Left lung (tissue), 10 donors: ENCODE data around the gene DDX59. TPM values are rescaled to one million over a fixed set of nuclear protein-coding genes. Genes with fewer than 3 reads are reported as not detected.

Experiments used
- ATAC-seq: fragments of 200-7000 bp; cut with Tn5 transposase; one replicate; pipeline ENCODE4 v1.9.1; 2020; ENCODE audit warnings: moderate library complexity
- DNase-seq, 4 donors: peaks; one replicate each; pipeline ENCODE4 v3.0.0-alpha.2; 2013 to 2020
- H3K27ac ChIP-seq, 2 donors: fragments of 200-600 bp; sonication (generic) in 1 of 2; one replicate each; pipeline versions ENCODE4 v1.5.0 to v1.8.0; 2020 to 2021
- H3K27me3 ChIP-seq, 2 donors: fragments of 200-600 bp; sonication (generic) in 1 of 2; one replicate each; pipeline versions ENCODE4 v1.5.0 to v1.8.0; 2020 to 2021
- H3K36me3 ChIP-seq, 2 donors: fragments of 200-600 bp; sonication (generic) in 1 of 2; one replicate each; pipeline versions ENCODE4 v1.5.0 to v1.8.0; 2020 to 2021
- H3K4me1 ChIP-seq, 2 donors: fragments of 200-600 bp; one replicate each; pipeline ENCODE4 v1.8.0; 2021
- H3K4me3 ChIP-seq, 2 donors: fragments of 200-600 bp; sonication (generic) in 1 of 2; one replicate each; pipeline versions ENCODE4 v1.5.0 to v1.8.0; 2020 to 2021; ENCODE audit warnings: mild to moderate bottlenecking in 1 of 2
- H3K9me3 ChIP-seq, 2 donors: fragments of 200-600 bp; sonication (generic) in 1 of 2; one replicate each; pipeline versions ENCODE4 v1.5.0 to v1.8.0; 2020 to 2021
- intact Hi-C, 2 donors: fragments of 100-400 bp; cut with DNase I; formaldehyde crosslinking; loops; one replicate each; pipeline versions ENCODE4 v1.11.2 to v1.14.2; 2022
- polyA plus RNA-seq, 6 donors: library from polyadenylated mRNA; unstranded; fragments of 120-200 nt; gene quantifications; one replicate each; pipeline ENCODE4 v1.2.1, GENCODE V29; 2013; ENCODE audit not compliant: insufficient read length in 6 of 6
- total RNA-seq, 2 donors: library from RNA; stranded (reverse); fragmentation: NEBNext Ultra II Directional; extraction: Animal tissue kit (Norgen Biotek cat#: 25700); gene quantifications; one replicate each; pipeline ENCODE4 v1.2.1, GENCODE V29; 2021
- TF ChIP-seq, protein P1 (sequence below), 2 donors: fragments of 200-600 bp; sonication (generic) in 1 of 2; IDR thresholded peaks; one replicate each; pipeline versions ENCODE4 v1.5.0 to v1.8.0; 2021; ENCODE audit warnings: antibody characterized with exemption in 2 of 2
- donor health status: DM: no; HTN: yes; CAD: no.
- donor health status: DM: no; HTN: no; CAD: no.

Gene DDX59
- total and polyA plus RNA-seq, 8 donors, result 15.4 to 36.4 (median 31.3) TPM

DNA sequence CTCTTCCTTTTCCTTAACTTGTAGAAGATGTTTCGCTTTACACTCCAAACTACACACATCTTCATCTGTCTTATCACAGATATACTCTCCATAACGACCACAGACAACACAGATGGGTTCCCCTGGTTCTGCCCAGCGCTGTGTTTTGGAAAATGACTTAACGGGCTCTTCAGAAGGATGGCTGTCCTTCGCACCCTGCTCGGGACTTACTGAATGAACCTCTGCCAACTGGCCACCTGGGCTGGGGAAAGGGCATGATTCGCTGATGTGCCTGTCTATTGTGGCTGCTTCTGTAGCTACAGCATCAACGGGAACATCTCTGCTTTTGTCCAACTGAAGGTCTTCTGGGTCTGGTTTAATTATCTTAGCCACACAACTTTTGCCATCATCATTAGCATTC lies 3.4 kb downstream of the DDX59 start:
- intact Hi-C loops, result no loop called here
- Histone ChIP-seq H3K36me3 (peaks cover 2 to 47% of the 10 kb centered on the region in 2 donors), H3K4me3 (no peak overlapping the region), H3K27ac (peak overlapping the region in 1 of 2 donors; percentile 45), H3K4me1 (peaks cover 0 to 39% of the 10 kb centered on the region in 2 donors), H3K9me3 (no peaks in the 10 kb centered on the region), H3K27me3 (no peaks in the 10 kb centered on the region)
- no peak for ATAC-seq
- TF ChIP-seq, protein P1, sequence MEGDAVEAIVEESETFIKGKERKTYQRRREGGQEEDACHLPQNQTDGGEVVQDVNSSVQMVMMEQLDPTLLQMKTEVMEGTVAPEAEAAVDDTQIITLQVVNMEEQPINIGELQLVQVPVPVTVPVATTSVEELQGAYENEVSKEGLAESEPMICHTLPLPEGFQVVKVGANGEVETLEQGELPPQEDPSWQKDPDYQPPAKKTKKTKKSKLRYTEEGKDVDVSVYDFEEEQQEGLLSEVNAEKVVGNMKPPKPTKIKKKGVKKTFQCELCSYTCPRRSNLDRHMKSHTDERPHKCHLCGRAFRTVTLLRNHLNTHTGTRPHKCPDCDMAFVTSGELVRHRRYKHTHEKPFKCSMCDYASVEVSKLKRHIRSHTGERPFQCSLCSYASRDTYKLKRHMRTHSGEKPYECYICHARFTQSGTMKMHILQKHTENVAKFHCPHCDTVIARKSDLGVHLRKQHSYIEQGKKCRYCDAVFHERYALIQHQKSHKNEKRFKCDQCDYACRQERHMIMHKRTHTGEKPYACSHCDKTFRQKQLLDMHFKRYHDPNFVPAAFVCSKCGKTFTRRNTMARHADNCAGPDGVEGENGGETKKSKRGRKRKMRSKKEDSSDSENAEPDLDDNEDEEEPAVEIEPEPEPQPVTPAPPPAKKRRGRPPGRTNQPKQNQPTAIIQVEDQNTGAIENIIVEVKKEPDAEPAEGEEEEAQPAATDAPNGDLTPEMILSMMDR (IDR thresholded peaks at IDR 0.05), result no peak
- no peak for DNase-seq

DNA sequence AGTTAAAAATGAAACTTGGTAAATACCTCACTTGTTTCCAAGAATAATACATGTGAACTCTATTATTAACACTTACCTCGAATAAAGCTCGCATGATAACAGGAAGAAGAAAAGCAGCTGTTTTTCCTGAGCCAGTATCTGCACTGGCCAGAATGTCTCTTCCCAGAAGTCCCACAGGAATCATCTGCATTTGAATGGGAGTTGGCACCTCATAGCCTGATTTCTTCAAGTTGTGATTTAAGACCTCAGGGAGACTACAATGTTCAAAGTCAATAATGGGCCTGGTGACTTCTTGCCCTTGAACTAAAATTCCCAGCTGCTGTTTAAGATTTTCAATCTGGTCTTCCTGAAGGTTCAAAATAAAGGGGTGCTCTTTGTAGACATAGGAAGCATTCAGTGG lies 3.8 kb downstream of the DDX59 start:
- intact Hi-C loops, result no loop called here
- Histone ChIP-seq H3K4me3 (no peak overlapping the region), H3K9me3 (no peaks in the 10 kb centered on the region), H3K4me1 (peaks cover 0 to 35% of the 10 kb centered on the region in 2 donors), H3K27me3 (no peaks in the 10 kb centered on the region), H3K27ac (peak overlapping the region in 1 of 2 donors; percentile 45), H3K36me3 (peaks cover 2 to 52% of the 10 kb centered on the region in 2 donors)
- ATAC-seq (no peak), DNase-seq (no peak)
- TF ChIP-seq, protein P1 (IDR thresholded peaks at IDR 0.05), result no peak

DNA sequence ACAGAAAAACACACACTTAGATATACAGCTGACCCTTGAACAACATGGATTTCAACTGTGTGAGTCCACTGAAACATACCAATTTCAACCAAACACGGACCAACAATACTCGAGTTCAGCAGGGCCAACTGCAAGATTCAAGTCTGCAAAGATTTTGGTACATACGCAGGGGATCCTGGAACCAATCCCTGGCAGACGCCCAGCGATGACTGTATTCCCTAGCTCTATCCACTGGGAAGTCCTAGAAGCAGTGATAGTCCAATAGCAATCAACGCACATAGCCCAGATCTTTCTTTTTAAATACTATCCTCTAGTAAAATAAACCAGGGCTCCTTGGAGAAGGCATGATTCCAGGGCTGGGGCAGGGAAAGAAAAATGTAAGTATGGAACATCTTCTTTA lies 9.0 kb downstream of the DDX59 start:
- no peak for ATAC-seq
- peaks cover 2 to 94% of the 10 kb centered on the region in 2 donors for H3K36me3 ChIP-seq

DNA sequence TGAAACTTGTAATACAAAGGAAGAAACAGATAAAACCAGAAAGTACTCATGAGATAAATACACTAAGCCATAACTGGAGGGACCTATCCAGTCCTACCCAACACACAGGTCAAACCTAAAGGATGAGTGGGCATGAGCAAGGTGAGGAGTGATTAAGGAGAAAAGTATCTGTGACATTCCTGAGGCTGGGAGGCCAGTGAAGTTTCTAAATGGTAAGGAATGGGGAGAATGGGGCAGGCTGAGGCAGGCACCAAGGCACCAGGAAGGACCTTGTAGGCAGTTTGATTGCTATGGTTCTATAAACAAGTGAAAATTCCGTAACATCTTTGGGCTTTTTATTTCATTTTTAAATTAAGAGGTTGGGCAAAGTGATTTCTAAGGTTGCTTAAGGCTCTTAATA lies 10.4 kb downstream of the DDX59 start:
- ATAC-seq, result no peak
- H3K4me3 ChIP-seq, result no peak overlapping the region
- H3K27ac ChIP-seq, result no peak overlapping the region
- no peaks in the 10 kb centered on the region for H3K9me3 ChIP-seq
- TF ChIP-seq, protein P1 (IDR thresholded peaks at IDR 0.05), result no peak
- intact Hi-C loops, result no loop called here
- H3K27me3 ChIP-seq, result no peaks in the 10 kb centered on the region
- H3K4me1 ChIP-seq, result peaks cover 0 to 16% of the 10 kb centered on the region in 2 donors
- H3K36me3 ChIP-seq, result peaks cover 2 to 95% of the 10 kb centered on the region in 2 donors
- no peak for DNase-seq

More for the DNA sequence above, 9.0 kb downstream of the DDX59 start:
- Histone ChIP-seq H3K4me3 (no peak overlapping the region), H3K9me3 (no peaks in the 10 kb centered on the region), H3K27ac (no peak overlapping the region), H3K27me3 (no peaks in the 10 kb centered on the region), H3K4me1 (peaks cover 0 to 17% of the 10 kb centered on the region in 2 donors)
- intact Hi-C loops, result no loop called here
- TF ChIP-seq, protein P1 (IDR thresholded peaks at IDR 0.05), result no peak
- DNase-seq, result no peak

DNA sequence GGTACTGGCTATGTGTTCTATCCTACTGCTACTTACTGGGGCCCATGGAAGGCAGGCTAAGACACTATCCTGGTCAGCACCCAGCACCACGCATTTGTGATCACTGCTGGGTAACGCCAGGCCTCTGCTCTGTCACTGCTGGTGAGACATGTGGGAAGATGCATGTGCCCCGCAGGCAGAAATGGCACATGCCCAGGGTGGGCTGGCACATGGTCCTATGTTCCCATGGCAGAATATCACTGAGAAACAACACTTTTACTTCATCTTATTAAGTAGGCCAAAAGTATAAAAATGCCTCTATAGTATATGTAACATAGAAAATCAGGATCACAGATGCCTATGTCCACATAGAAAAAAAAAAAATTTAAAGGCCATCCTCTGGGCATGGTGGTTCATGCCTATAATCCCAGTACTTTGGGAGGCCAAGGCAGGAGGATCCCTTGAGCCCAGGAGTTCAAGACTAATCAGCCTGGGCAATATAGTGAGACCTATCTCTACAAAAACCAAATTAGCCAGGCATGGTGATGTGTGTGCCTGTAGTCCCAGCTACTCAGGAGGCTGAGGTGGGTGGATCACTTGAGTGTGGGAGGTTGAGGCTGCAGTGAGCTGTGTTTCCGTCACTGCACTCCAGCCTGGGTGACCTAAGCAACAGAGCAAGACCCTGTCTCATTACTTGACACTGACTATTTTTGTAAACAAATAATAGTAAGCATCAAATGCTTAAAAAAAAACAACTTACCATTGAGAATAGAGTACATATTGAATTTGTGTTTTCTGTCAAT lies 11.5 kb downstream of the DDX59 start:
- intact Hi-C loops, result no loop called here
- Histone ChIP-seq H3K36me3 (peaks cover 2 to 95% of the 10 kb centered on the region in 2 donors), H3K27me3 (no peaks in the 10 kb centered on the region), H3K4me1 (peaks cover 0 to 8% of the 10 kb centered on the region in 2 donors), H3K9me3 (no peaks in the 10 kb centered on the region), H3K4me3 (no peak overlapping the region), H3K27ac (no peak overlapping the region)
- no peak for ATAC-seq
- DNase-seq, result no peak
- TF ChIP-seq, protein P1 (IDR thresholded peaks at IDR 0.05), result no peak
